Thyroid gland (tissue), 4 donors: ENCODE data around the gene CCR5. TPM values are rescaled to one million over a fixed set of nuclear protein-coding genes. Genes with fewer than 3 reads are reported as not detected.

ENCODE experiments used
- DNase-seq, 2 donors: peaks; one replicate each; pipeline ENCODE4 v3.0.0-alpha.2; 2019
- H3K27ac ChIP-seq, 3 donors: fragments of 200-600 bp; sonication (generic); 1 replicate in 2 of 3; 2 replicates in 1 of 3; pipeline ENCODE4 v1.5.1; 2016 to 2019; ENCODE audit warnings: mild to moderate bottlenecking in 1 of 3, moderate library complexity in 1 of 3
- H3K27me3 ChIP-seq: fragments of 200-600 bp; sonication (generic); one replicate; pipeline ENCODE4 v1.5.1; 2019
- H3K36me3 ChIP-seq, 2 donors: fragments of 200-600 bp; sonication (generic); one replicate each; pipeline ENCODE4 v1.5.1; 2016 to 2019
- H3K4me1 ChIP-seq, 2 donors: fragments of 200-600 bp; sonication (generic); one replicate each; pipeline ENCODE4 v1.5.1; 2017 to 2019
- H3K4me3 ChIP-seq, 3 donors: fragments of 200-600 bp; sonication (generic); replicated peaks in 1 of 3; 1 replicate in 2 of 3; 2 replicates in 1 of 3; pipeline ENCODE4 v1.5.1; 2016; ENCODE audit warnings: mild to moderate bottlenecking in 1 of 3
- H3K9me3 ChIP-seq: fragments of 200-600 bp; sonication (generic); one replicate; pipeline ENCODE4 v1.5.1; 2017
- CTCF ChIP-seq, 6 experiments: fragments of 200-600 bp in 3 of 6; fragments of 450-650 bp in 3 of 6; sonication (generic) in 3 of 6; IDR thresholded peaks; one replicate each; pipeline ENCODE4 v1.5.1; 2016 to 2019; ENCODE audit warnings: antibody characterized with exemption in 6 of 6, mild to moderate bottlenecking in 2 of 6, inconsistent platforms in 1 of 6, moderate library complexity in 1 of 6
- POLR2A ChIP-seq, 2 donors: fragments of 450-650 bp; IDR thresholded peaks; one replicate each; pipeline ENCODE4 v1.6.1; 2017; ENCODE audit warnings: antibody characterized with exemption in 2 of 2, mild to moderate bottlenecking in 2 of 2, moderate library complexity in 1 of 2
- WGBS, 2 donors: methylation state at CpG; one replicate each; pipeline ENCODE4 v1.1.5; 2017; 5-methylcytosine and 5-hydroxymethylcytosine counted together
- intact Hi-C: fragments of 100-400 bp; cut with DNase I; formaldehyde crosslinking; loops from one replicate; pipeline ENCODE4 v1.15.1; 2023
- total RNA-seq, 4 donors: library from RNA; depleted of rRNA; stranded (reverse); fragments of >200 nt; gene quantifications; one replicate each; pipeline ENCODE4 v1.2.3, GENCODE V29; 2016

CCR5 gene
- total RNA-seq, 4 donors from 2014 or later: 0.40 to 0.56 (median 0.49) TPM; not detected in 1

GRCh38 chr3:46393011-46393410 lies 22.3 kb downstream of the CCR5 start:
- no peaks in the 10 kb centered on the region for H3K9me3 ChIP-seq
- H3K4me1 ChIP-seq: peaks cover 21 to 42% of the 10 kb centered on the region in 2 donors
- no peaks in the 10 kb centered on the region for H3K36me3 ChIP-seq
- intact Hi-C loops: no loop called here
- no peak overlapping the region for H3K27ac ChIP-seq
- TF ChIP-seq CTCF (IDR thresholded peaks at IDR 0.05) (no peak), POLR2A (IDR thresholded peaks at IDR 0.05) (no peak)
- WGBS, 2 donors: 82 to 91% methylated on average over 2 of the region's 2 CpGs
- H3K4me3 ChIP-seq: no peak overlapping the region
- no peaks in the 10 kb centered on the region for H3K27me3 ChIP-seq
- DNase-seq: no peak

GRCh38 chr3:46393554-46394434 lies 23.0 kb downstream of the CCR5 start:
- DNase-seq: peak; percentile 54 to 61
- Histone ChIP-seq H3K9me3 (no peaks in the 10 kb centered on the region), H3K4me3 (no peak overlapping the region), H3K4me1 (peaks cover 18 to 36% of the 10 kb centered on the region in 2 donors), H3K27me3 (no peaks in the 10 kb centered on the region), H3K36me3 (no peaks in the 10 kb centered on the region), H3K27ac (no peak overlapping the region)
- 67 to 74% methylated on average over 8 of the region's 8 CpGs for WGBS, 2 donors
- TF ChIP-seq CTCF (IDR thresholded peaks at IDR 0.05): no peak
- TF ChIP-seq POLR2A (IDR thresholded peaks at IDR 0.05): no peak
- intact Hi-C loops: no loop called here

GRCh38 chr3:46395210-46395661 lies 24.5 kb downstream of the CCR5 start:
- peaks cover 17 to 31% of the 10 kb centered on the region in 2 donors for H3K4me1 ChIP-seq
- intact Hi-C loops: no loop called here
- TF ChIP-seq POLR2A (IDR thresholded peaks at IDR 0.05) (no peak), CTCF (IDR thresholded peaks at IDR 0.05) (no peak)
- H3K4me3 ChIP-seq: no peak overlapping the region
- 77 to 86% methylated on average over 6 of the region's 6 CpGs for WGBS, 2 donors
- DNase-seq: no peak
- no peaks in the 10 kb centered on the region for H3K36me3 ChIP-seq
- H3K9me3 ChIP-seq: no peaks in the 10 kb centered on the region
- H3K27ac ChIP-seq: no peak overlapping the region
- H3K27me3 ChIP-seq: no peaks in the 10 kb centered on the region

- WGBS, 2 donors: 70 to 76% methylated on average over 6 of the region's 6 CpGs
- intact Hi-C loops: no loop called here
- Histone ChIP-seq H3K36me3 (no peaks in the 10 kb centered on the region), H3K27ac (peak overlapping the region in 2 of 3 donors; percentile 53 to 71), H3K4me3 (no peak overlapping the region), H3K27me3 (no peaks in the 10 kb centered on the region), H3K9me3 (no peaks in the 10 kb centered on the region), H3K4me1 (peaks cover 17 to 31% of the 10 kb centered on the region in 2 donors)
- no peak for TF ChIP-seq CTCF (IDR thresholded peaks at IDR 0.05)
- TF ChIP-seq POLR2A (IDR thresholded peaks at IDR 0.05): no peak
- no peak for DNase-seq
Observed at GRCh38 chr3:46395766-46396530, 25.2 kb downstream of the CCR5 start.
